ENCODE data around the gene KLF13.

KLF13 gene

GRCh38 chr15:31335989-31336592, 9.5 kb downstream of the KLF13 start:
- peak overlapping the region; percentile 97 for H3K27ac ChIP-seq
- TF ChIP-seq ZFX (IDR thresholded peaks at IDR 0.05) (peak; percentile 34; the same call in 1 of the 2 replicates), CTCF (conservative IDR thresholded peaks at IDR 0.05) (no peak)

DNA sequence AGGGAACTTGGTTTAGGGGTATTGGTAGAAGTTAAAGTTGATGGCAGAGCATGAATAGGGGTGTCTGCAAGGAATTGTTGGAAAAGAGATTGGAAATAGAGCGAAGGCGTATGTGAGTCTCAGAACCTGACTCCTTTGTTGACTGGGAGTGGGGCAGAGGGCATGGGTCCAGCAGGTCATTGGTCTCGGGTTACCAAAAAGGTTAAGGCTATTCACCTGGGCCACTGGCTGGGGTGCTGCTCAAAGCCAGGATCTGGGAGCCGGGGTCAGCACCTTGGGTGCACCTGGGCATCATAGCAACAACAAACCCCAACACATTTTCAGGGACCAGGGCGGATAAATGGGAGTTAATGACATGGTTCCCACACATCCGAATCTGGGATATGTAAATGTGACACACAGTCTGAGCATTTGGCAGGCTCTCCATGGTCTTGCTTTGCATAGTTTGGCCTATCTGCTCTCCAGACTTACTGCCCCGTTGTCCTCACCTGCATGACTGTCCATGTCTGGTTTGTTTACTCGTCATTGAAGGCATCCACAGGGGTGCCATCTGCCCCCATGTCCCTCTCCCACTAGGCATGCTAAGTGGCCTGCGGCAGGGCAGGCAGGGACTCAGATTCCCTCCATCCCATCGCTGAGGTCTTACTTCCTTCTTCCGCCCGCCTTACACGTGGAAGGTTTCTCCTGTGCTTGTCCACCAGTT, 10.1 kb downstream of the KLF13 start:
- no peak for TF ChIP-seq ZFX (IDR thresholded peaks at IDR 0.05)
- no peak for TF ChIP-seq CTCF (conservative IDR thresholded peaks at IDR 0.05)
- H3K27ac ChIP-seq, result peak overlapping the region; percentile 97

DNA sequence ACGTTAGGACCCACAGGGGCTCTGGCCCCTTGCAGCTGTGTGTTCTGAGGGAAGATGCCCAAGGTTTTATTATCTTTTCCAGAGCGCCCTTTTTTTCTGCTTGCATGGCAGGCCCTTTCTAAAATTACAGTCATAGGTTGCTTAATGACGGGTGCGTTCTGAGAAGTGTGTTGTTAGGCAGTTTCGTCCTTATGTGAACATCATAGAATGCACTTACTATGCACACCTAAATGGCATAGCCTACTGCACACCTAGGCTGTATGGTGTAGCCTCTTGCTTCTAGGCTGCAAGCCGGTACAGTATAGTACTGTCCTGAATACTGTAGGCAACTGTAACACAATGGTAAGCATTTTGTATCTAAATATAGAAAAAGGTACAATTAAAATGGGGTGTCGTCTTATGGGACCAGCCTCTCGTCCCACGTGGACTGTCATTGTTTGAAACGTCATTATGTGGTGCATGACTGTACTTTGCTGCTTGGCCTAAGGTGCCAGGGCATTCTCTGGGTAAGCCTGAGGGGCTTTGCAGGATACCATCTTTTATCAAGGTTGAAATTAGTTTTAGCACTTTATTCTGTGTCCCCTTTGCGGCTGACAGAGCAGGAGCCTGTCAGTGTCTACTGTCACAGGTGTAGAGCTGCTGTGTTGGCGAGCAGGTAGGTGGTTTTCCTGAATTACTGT, 10.9 kb downstream of the KLF13 start:
- peak overlapping the region; percentile 97 for H3K27ac ChIP-seq
- TF ChIP-seq CTCF (conservative IDR thresholded peaks at IDR 0.05) (no peak), ZFX (IDR thresholded peaks at IDR 0.05) (no peak)

DNA sequence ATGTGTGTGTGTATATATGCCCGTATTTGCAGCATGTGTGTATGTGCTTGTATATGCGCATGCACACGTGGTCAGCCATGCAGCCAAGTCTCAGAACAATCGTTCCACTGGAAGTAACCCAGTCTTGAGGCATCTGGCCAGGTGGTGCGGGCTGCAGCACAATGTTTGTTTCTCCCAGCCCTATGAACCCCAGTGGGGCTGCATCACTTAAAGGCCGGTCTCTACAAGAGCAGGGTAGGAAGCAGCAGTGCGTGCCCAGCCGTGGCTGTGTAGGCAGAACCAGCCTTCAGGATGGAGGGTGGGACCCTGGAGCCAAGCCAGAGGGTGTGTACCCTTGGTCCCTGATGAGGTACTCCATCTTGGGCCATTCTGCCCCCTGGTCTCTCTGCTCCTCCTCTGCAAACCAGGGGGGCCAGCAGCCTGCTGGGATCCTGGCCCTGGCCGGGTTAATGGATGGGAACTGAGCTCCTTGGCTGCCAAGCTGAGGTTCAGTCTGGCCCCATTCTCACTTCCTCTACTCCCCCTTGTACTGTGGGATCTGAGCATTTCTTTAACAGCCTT, 11.8 kb downstream of the KLF13 start:
- H3K27ac ChIP-seq, result peak overlapping the region; percentile 97

GRCh38 chr15:31338879-31339557, 12.4 kb downstream of the KLF13 start:
- peak overlapping the region; percentile 97 for H3K27ac ChIP-seq
- no peak for TF ChIP-seq ZFX (IDR thresholded peaks at IDR 0.05)
- TF ChIP-seq CTCF (conservative IDR thresholded peaks at IDR 0.05), result no peak

More for the DNA sequence above, 11.8 kb downstream of the KLF13 start:
- TF ChIP-seq ZFX (IDR thresholded peaks at IDR 0.05) (no peak), CTCF (conservative IDR thresholded peaks at IDR 0.05) (no peak)

- TF ChIP-seq CTCF (conservative IDR thresholded peaks at IDR 0.05), result no peak
- no peak for TF ChIP-seq ZFX (IDR thresholded peaks at IDR 0.05)
- H3K27ac ChIP-seq, result peak overlapping the region; percentile 97
Measured at GRCh38 chr15:31339558-31339895, 12.9 kb downstream of the KLF13 start.
